OCI-LY1 (cell line): ENCODE data around the gene ADAMTS1.

Source experiments
- H2AFZ ChIP-seq: fragments of 200-600 bp; sonication (generic), shearing (Covaris generic); 2 replicates; pipeline ENCODE4 v1.6.0; 2014; ENCODE audit warnings: antibody characterized with exemption, mild to moderate bottlenecking, low read length
- H3F3A ChIP-seq: fragments of 200-600 bp; sonication (generic), shearing (Covaris generic); 2 replicates; pipeline ENCODE4 v1.6.0; 2014; ENCODE audit warnings: mild to moderate bottlenecking, antibody characterized with exemption, low read length, moderate library complexity; ENCODE audit not compliant: insufficient read depth
- H3K27ac ChIP-seq: fragments of 200-600 bp; sonication (generic); 2 replicates; pipeline ENCODE4 v1.5.1; 2014; ENCODE audit warnings: low read length, mixed run types, mild to moderate bottlenecking, low read depth; ENCODE audit not compliant: poor library complexity, severe bottlenecking
- H3K27me3 ChIP-seq: fragments of 200-600 bp; sonication (generic); 2 replicates; pipeline ENCODE4 v1.6.0; 2014; ENCODE audit warnings: antibody characterized with exemption, mild to moderate bottlenecking, low read length, moderate library complexity; ENCODE audit not compliant: insufficient read depth
- H3K36me3 ChIP-seq: fragments of 200-600 bp; sonication (generic); 2 replicates; pipeline ENCODE4 v1.6.1; 2014; ENCODE audit warnings: mild to moderate bottlenecking, antibody characterized with exemption, low read length, moderate library complexity, mixed read lengths; ENCODE audit not compliant: insufficient read depth
- H3K4me1 ChIP-seq: fragments of 200-600 bp; sonication (generic); 2 replicates; pipeline ENCODE4 v1.5.1; 2014; ENCODE audit warnings: mild to moderate bottlenecking, low read length, moderate library complexity; ENCODE audit not compliant: insufficient read depth, severe bottlenecking
- H3K4me2 ChIP-seq: fragments of 200-600 bp; sonication (generic), shearing (Covaris generic); 2 replicates; pipeline ENCODE4 v1.6.1; 2014; ENCODE audit warnings: low read length
- H3K4me3 ChIP-seq: fragments of 200-600 bp; sonication (generic); 2 replicates; pipeline ENCODE4 v1.5.1; 2014; ENCODE audit warnings: low read length, low read depth, mild to moderate bottlenecking, mixed read lengths; ENCODE audit not compliant: poor library complexity, severe bottlenecking
- H3K79me2 ChIP-seq: fragments of 200-600 bp; shearing (Covaris generic); 2 replicates; pipeline ENCODE4 v1.6.1; 2016; ENCODE audit warnings: mixed run types, low read length, mixed read lengths; ENCODE audit not compliant: insufficient read depth
- H3K9ac ChIP-seq: fragments of 200-600 bp; sonication (generic), shearing (Covaris generic); 2 replicates; pipeline ENCODE4 v1.6.1; 2014; ENCODE audit warnings: mild to moderate bottlenecking, low read length, mixed read lengths
- H3K9me2 ChIP-seq: fragments of 200-600 bp; sonication (generic), shearing (Covaris generic); 2 replicates; pipeline ENCODE4 v1.6.1; 2014; ENCODE audit warnings: low read depth, mild to moderate bottlenecking, low read length, mixed read lengths
- H3K9me3 ChIP-seq: fragments of 200-600 bp; shearing (Covaris generic); 2 replicates; pipeline ENCODE4 v1.6.1; 2014; ENCODE audit warnings: low read length, mixed read lengths
- H4K20me1 ChIP-seq: fragments of 200-600 bp; sonication (generic), shearing (Covaris generic); 2 replicates; pipeline ENCODE4 v1.6.0; 2016; ENCODE audit warnings: mild to moderate bottlenecking, low read length; ENCODE audit not compliant: insufficient read depth
- EZH2 ChIP-seq: fragments of 200-600 bp; sonication (generic), shearing (Covaris generic); IDR thresholded peaks from 2 replicates; pipeline ENCODE4 v1.8.0; 2017; ENCODE audit warnings: borderline replicate concordance, mixed run types, mild to moderate bottlenecking, antibody characterized with exemption, low read length, moderate library complexity, mixed read lengths
- TF ChIP-seq, protein P1 (sequence below): fragments of 200-600 bp; sonication (generic), shearing (Covaris generic); IDR thresholded peaks from 2 replicates; pipeline ENCODE4 v1.5.1; 2017; ENCODE audit warnings: mild to moderate bottlenecking, antibody characterized with exemption, low read length, moderate library complexity, mixed read lengths

The ADAMTS1 gene

DNA sequence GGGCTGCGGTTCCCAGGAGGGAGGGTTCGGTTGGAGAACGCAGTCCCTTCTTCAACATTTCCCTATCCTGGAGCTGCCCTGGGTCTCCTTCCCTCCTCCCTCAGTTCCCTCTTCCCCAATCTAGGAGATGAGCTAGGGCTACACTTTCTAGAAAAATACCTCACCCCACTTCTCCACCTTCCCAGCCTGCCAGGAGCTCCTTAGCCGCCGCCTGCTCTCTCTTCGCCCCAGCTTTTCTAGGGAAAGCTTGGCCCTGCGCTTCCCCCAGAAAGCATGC lies 488 bp upstream of the ADAMTS1 start:
- Histone ChIP-seq H3K27ac (no peak overlapping the region), H3K4me2 (no peak overlapping the region), H3K4me3 (no peak overlapping the region), H2AFZ (no peak overlapping the region), H4K20me1 (no peaks in the 10 kb centered on the region), H3K9me3 (no peaks in the 10 kb centered on the region), H3K4me1 (no peaks in the 10 kb centered on the region), H3K79me2 (no peaks in the 10 kb centered on the region), H3K9me2 (no peaks in the 10 kb centered on the region), H3K27me3 (no peaks in the 10 kb centered on the region; the same call in 1 of the 2 replicates), H3F3A (no peaks in the 10 kb centered on the region), H3K9ac (no peak overlapping the region), H3K36me3 (no peaks in the 10 kb centered on the region)
- TF ChIP-seq EZH2 = no peak

DNA sequence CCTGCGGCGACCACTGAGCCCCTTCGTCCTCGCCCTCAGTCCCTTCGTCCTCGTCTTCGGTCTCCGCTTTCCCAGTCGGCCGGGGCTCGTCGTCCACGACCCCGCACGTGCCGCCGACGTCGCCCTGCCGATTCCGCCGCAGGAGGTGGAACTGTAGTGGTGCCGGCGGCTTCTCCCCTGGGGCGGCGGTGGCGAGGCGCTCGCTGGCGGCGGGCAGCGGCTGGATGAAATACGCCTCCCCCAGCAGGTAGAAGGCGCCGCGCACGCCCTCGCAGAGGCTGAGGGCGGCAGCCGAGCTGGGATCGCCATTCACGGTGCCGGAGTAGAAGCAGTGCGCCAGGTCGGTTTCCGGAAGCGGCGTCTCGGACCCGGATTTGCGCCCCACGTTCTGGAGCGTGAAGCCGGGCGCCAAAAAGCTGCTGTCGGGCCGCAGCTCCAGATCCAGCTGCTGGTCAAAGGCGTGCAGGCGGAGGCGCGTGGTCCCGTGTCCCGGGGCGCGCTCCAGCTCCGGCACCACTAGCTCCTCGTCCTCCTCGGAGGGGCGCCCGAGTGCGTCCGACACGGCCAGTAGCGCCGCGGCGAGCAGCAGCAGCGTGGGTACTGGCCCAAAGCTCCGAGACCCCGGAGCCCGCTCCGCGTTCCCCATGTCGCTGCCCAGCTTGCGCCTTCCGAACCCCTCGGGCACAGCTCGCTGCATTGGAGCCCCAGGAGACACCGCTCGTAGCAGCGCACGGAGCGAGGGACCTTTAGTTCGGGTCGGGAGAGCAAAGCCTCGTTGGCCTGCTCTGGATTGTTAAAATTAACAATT lies 747 bp downstream of the ADAMTS1 start:
- H3K36me3 ChIP-seq = no peaks in the 10 kb centered on the region
- H3K4me3 ChIP-seq = no peak overlapping the region
- no peak overlapping the region for H3K27ac ChIP-seq
- no peak for TF ChIP-seq EZH2
- TF ChIP-seq, protein P1, sequence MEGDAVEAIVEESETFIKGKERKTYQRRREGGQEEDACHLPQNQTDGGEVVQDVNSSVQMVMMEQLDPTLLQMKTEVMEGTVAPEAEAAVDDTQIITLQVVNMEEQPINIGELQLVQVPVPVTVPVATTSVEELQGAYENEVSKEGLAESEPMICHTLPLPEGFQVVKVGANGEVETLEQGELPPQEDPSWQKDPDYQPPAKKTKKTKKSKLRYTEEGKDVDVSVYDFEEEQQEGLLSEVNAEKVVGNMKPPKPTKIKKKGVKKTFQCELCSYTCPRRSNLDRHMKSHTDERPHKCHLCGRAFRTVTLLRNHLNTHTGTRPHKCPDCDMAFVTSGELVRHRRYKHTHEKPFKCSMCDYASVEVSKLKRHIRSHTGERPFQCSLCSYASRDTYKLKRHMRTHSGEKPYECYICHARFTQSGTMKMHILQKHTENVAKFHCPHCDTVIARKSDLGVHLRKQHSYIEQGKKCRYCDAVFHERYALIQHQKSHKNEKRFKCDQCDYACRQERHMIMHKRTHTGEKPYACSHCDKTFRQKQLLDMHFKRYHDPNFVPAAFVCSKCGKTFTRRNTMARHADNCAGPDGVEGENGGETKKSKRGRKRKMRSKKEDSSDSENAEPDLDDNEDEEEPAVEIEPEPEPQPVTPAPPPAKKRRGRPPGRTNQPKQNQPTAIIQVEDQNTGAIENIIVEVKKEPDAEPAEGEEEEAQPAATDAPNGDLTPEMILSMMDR = no peak
- no peaks in the 10 kb centered on the region for H3F3A ChIP-seq
- no peaks in the 10 kb centered on the region for H3K4me1 ChIP-seq
- no peaks in the 10 kb centered on the region for H3K9me3 ChIP-seq
- H4K20me1 ChIP-seq = no peaks in the 10 kb centered on the region
- H3K27me3 ChIP-seq = no peaks in the 10 kb centered on the region; the same call in 1 of the 2 replicates
- H3K4me2 ChIP-seq = no peak overlapping the region
- H3K9ac ChIP-seq = no peak overlapping the region
- H3K79me2 ChIP-seq = no peaks in the 10 kb centered on the region
- H3K9me2 ChIP-seq = no peaks in the 10 kb centered on the region
- no peak overlapping the region for H2AFZ ChIP-seq

DNA sequence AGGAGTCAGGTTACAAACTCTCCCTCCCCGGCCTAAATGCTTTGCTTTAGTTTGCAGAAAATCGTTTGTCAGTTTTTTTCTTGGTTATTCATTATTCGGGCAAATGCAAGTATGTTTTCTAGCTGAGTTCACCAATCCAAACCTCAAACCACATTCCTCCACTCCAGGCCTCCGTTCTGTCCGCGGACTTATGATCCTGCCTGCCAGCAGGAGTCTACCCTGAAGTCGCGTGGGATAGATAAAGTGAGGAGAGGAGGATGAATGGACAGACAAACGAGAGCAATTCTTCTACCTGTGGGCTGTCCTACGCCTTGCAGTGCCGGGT lies 1.3 kb downstream of the ADAMTS1 start:
- H4K20me1 ChIP-seq = no peaks in the 10 kb centered on the region
- H3F3A ChIP-seq = no peaks in the 10 kb centered on the region
- no peak for TF ChIP-seq EZH2
- TF ChIP-seq, protein P1 = no peak
- H3K27ac ChIP-seq = no peak overlapping the region
- no peaks in the 10 kb centered on the region for H3K4me1 ChIP-seq
- H3K36me3 ChIP-seq = no peaks in the 10 kb centered on the region
- H3K9ac ChIP-seq = no peak overlapping the region
- H2AFZ ChIP-seq = no peak overlapping the region
- H3K4me3 ChIP-seq = no peak overlapping the region
- H3K9me2 ChIP-seq = no peaks in the 10 kb centered on the region
- no peaks in the 10 kb centered on the region for H3K9me3 ChIP-seq
- no peaks in the 10 kb centered on the region; the same call in 1 of the 2 replicates for H3K27me3 ChIP-seq
- no peak overlapping the region for H3K4me2 ChIP-seq
- H3K79me2 ChIP-seq = no peaks in the 10 kb centered on the region
